Vagina (tissue), 2 donors: Measurements from ENCODE around the gene LILRB3.

Experiments used
- CTCF ChIP-seq, 3 experiments: fragments of 450-650 bp in 2 of 3; fragments of 200-600 bp in 1 of 3; sonication (generic) in 1 of 3; IDR thresholded peaks; one replicate each; pipeline ENCODE4 v1.5.1; 2017 to 2019; ENCODE audit warnings: antibody characterized with exemption in 3 of 3, mild to moderate bottlenecking in 2 of 3, moderate library complexity in 2 of 3
- POLR2AphosphoS5 ChIP-seq, 2 donors: sonication (generic); formaldehyde crosslinking; IDR thresholded peaks; one replicate each; pipeline ENCODE4 v1.9.0; 2017; ENCODE audit warnings: antibody characterized with exemption in 2 of 2, mild to moderate bottlenecking in 2 of 2, low read depth in 1 of 2; ENCODE audit not compliant: insufficient read depth in 1 of 2

- no peak for TF ChIP-seq CTCF (IDR thresholded peaks at IDR 0.05)
- no peak for TF ChIP-seq POLR2AphosphoS5 (IDR thresholded peaks at IDR 0.05; ENCODE audit: insufficient read depth in 1 of 2, low read depth in 1 of 2)
These were observed 4.5 kb downstream of the LILRB3 start for GRCh38 chr19:54218259-54218658.
